ENCODE measurements around the gene AUTS2. TPM values are rescaled to one million over a fixed set of nuclear protein-coding genes. Genes with fewer than 3 reads are reported as not detected.

The AUTS2 gene
- polyA plus RNA-seq, 10 donors: 54.7 to 101 (median 77.6) TPM

GRCh38 chr7:70533614-70534013, 935.3 kb downstream of the AUTS2 start:
- DNase-seq: no peak

- DNase-seq: peak in 2 of 3 donors; percentile 32 to 56
Measured at GRCh38 chr7:70539205-70539604, 940.9 kb downstream of the AUTS2 start.

- no peak for DNase-seq
Measured at GRCh38 chr7:70539617-70540016, 941.3 kb downstream of the AUTS2 start.

GRCh38 chr7:70540641-70541040, 942.4 kb downstream of the AUTS2 start:
- no peak for DNase-seq

GRCh38 chr7:70542750-70543376, 944.6 kb downstream of the AUTS2 start:
- DNase-seq: peak; percentile 17 to 31 (median 22)

- no peak for DNase-seq
Measured at GRCh38 chr7:70544016-70544415, 945.7 kb downstream of the AUTS2 start.

DNA sequence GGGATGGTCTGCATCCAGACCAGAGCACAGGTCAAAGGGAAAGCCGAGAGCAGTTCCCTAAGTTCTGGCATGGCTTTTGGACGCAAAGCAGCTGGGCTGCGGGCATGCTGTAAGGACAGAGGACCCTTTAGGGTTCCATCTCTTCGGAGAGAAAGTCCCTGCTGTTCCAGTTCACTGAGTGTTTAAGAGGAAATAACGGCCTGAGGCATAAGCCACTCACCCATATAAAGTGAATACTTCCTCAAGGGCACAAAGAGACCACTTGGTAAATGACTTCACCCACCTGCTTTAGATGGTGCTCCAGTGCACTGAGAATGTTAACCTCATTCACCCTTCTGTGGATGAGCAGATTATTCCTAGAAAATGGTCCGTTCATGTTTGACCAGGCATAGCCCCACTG, 946.9 kb downstream of the AUTS2 start:
- DNase-seq: no peak

DNA sequence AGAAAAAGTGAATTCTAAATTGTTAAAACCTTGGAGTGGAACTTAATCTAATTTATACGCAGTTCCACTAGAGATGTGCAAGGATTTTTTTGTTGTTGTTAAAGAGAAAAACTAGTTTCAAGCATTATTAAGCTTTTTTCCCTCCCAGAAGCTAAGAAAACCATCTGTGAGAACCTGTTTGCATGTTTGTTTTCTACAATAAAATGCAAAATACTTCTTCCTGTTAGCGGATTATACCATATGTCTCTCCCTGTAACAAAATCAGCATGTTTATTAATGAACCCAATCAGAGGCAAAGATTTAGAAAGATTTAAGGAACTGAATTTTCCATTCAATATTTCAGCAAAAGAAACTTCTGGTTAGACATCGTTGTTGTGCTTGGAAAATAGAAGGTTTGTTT, 953.9 kb downstream of the AUTS2 start:
- DNase-seq: no peak

DNA sequence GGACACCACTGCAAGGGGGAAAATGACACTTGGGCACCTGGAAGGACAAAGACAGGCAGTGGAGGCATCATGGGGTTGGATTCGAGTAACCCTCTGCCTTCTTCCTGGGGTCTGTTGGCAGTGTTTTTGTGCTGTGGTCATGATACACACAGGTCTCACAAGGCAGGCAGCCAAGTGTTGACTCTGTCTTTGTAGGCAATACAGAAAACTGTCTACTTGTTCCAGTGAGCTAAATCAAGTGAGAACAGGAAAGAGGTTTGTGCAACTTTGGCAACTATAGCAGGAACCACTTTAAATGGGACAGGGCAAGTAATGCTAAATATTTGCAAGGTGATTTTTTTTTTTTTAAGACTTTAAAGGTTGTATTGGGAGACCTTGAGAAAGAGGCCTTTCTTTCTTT, 955.1 kb downstream of the AUTS2 start:
- no peak for DNase-seq

DNA sequence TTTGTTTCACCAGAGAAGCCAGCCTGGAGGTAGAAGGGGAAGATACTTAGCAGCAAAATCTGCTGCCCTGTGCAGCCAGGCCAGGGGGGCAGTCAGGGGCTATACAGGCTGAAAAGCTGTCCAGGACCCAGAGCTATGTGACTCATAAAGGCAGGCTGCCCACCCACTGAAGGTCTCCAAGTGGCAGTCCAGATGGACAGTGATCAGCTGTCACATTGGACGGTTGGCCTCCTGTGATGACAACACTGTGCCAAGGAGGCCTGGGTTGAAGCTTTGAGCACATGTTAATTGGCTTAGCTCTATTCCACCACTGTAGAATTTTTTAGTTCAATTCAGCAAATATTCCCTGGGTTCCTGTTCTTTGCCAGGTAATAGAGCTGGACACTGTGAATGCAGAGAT, 956.4 kb downstream of the AUTS2 start:
- DNase-seq: no peak

DNA sequence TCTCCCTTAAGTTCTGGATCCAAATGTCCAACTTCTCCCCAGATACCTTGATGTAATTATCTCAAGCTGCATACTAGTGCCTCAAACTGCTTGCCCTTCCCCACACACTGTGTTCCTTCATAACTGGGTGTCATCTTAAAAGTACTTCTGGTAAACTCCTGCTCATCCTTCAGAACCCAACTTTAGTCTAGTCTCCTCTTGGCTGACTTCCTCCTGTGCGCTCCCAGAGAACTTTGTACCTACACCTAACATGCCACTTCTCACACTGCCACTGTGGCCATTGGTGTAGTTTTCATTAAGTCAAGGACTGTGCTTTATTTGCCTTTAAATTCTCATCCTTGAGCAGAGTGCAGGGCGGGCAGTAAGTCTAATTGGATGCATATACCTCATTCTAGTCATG, 958.5 kb downstream of the AUTS2 start:
- DNase-seq: no peak

DNA sequence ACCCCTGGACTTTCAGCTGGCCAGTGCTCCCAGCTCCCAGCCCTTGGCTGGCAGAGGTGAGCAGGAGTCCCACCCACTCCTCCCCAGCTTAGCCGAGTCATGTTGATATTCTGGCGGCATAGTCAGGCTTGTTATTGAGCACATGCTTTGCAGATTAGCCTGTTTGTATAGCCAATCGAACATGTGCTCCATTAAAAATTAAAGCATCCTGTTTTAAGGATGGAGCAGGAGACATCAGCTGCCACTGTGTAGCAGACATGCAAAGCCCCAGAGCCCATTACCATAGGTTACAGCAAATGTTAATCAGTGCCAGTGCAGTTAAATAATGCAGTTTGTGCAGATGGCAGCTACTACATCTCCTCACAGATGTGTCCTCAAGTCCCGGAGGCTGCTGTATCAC, 959.1 kb downstream of the AUTS2 start:
- no peak for DNase-seq

GRCh38 chr7:70559815-70560214, 961.5 kb downstream of the AUTS2 start:
- no peak for DNase-seq

DNA sequence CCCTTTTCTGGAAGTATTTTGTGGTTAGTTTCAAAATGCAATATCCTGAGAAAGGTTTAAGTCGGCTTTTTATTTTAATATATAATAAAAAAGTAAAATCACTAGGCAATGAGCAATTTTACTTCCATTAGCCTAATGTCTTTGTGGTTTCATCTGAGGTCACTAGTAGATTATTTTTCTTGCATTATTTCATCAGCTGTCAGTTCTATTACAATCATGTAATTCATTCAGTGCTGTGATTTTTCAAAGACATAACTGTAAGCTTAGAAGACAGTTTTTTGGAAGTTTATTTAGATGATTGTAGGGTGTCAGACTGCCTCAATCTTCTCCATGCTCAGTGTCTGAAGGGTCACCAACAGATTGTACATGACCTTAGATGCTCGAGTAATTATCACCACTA, 965.7 kb downstream of the AUTS2 start:
- DNase-seq: no peak

DNA sequence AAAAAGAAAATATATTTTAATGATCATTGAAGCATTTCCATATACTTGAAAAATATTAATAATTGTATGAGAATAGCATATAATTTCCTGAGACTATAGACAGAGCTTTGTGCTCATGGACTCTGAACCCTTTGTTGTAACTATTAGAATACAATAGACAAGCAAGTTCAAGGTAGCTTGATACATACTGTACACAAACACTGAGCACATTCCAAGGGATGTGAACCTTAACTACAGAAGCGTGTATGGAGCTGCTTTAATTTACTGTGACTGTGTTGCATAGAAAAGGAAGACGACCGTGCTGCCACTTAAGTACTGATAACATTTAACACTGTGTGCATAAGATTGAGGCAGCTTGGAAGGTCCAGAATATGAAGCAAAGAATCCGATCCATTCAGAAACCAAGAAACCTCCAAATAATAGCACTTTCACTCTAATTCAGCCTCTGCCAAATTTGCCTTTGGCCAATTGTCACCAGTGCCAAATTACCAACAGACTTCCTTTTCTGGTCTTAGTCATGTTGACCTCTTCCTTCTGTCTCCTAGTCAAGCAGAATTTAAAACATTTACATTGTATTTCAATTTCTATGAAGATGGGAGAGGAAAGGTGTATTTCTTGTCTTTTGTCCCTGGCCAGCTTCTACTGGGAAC, 967.6 kb downstream of the AUTS2 start:
- DNase-seq: no peak

DNA sequence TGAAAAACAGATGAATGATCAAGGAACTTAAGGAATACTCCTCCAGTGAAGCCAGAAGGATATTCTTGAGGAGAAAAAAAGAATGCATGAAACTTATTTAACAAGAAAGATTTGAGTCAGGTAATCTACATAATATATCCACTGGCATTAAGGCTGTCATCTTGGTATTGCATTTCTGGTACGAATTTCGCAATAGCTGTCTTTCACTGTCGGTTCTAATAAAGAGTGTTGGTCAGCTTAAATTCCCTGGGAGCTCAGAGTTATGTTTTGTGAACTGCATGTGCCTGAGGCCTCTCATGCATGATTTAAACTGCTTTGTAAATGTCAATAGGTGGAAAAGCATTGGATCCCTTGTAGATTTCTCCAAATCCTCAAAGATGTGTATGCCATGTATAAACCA, 968.4 kb downstream of the AUTS2 start:
- no peak for DNase-seq

GRCh38 chr7:70568674-70569334, 970.5 kb downstream of the AUTS2 start:
- peak in 2 of 3 donors; percentile 48 to 59 for DNase-seq

DNA sequence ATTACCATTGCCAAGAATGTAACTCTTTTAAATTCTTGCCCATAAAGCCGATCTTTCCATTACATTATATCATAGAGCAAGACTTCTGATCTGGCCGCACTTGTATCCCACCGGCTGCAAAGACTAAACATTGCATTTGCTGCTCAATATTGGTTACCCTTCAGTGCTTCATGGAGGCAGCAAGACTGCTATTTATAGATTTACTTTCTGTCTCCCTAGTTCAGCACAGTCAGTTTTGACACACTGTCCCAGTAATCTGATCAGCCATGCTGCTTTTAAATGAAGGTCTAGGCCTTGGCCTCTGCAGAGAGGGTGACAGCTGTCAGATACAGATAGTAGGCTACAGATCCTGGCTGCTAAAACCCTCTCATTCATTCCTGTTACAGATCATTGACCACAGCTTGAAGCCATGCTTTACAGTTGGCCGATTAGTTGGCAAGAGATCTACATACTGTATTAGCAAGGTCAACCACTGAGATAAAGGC, 971.1 kb downstream of the AUTS2 start:
- peak; percentile 50 to 68 (median 53) for DNase-seq

- DNase-seq: no peak
Measured at GRCh38 chr7:70570029-70570428, 971.8 kb downstream of the AUTS2 start.

GRCh38 chr7:70570961-70571360, 972.7 kb downstream of the AUTS2 start:
- no peak for DNase-seq

- DNase-seq: peak; percentile 51 to 90 (median 63)
Measured at GRCh38 chr7:70571403-70571934, 973.2 kb downstream of the AUTS2 start.

GRCh38 chr7:70571961-70572360, 973.7 kb downstream of the AUTS2 start:
- peak in 1 of 3 donors; percentile 22 for DNase-seq

DNA sequence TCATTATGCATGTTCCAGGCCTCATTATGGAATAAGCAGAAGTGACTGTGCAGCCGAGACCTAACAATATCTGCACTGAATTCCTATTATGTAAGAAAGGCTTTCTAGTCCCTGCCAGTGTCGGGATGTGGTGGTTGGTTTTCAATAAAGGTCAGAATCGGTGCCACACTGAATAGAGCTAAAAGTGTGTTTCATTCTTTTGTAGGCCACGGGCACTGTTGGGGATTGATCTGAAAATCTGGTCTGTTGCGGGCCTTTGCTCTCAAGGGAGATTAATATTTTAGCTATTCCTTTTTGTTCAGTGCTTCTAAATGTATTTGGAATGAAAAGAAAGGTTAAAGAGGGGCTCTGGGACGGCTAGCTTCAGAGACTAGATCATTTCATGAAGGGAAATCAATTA, 974.3 kb downstream of the AUTS2 start:
- no peak for DNase-seq
